ENCODE data around the gene MGAT3. TPM values are rescaled to one million over a fixed set of nuclear protein-coding genes. Genes with fewer than 3 reads are reported as not detected.

MGAT3 gene
- polyA plus RNA-seq, 1 of the 3 experiments (the other 2 are of a cell fraction): 0.16 TPM

DNA sequence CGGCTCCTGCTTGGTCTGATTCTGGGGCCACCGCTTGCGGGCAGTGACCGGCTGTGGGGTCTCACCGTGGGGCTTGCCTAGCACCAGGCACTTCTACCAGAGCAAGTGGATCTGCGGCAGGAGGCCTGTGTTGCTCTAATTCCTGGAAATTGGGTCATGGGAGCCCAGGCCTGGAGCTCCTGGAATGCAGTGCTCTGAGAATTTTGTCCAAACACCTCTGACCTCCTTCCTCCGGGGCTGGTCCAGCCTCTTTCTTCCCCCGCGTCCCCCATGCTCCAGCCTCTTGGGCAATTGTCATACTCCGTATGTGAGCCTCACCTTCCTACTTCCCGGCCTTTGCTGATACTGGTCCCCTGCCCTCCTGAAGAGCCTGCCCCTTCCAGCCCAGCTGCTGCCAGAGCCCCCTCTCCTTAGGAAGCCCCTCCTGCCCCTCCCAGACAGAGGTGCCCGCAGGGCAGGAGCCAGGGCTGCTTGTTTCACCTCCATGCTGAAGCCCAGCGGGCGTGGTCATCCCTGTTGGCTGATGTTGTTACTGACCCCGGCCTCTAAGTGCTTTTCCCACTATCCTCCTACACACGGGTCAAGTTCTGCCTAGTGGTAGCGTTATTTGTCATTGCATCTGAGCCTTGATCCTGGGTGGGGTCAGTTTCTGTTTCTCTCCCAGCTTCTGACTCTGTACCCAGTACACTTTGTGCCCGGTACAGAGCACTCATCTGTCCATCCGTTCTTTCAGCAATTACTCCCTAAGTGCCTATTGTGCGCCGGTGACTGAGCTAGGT, 9.6 kb downstream of the MGAT3 start:
- Histone ChIP-seq H3K36me3 (replicated peaks in 1 of 2; ENCODE audit: control insufficient read depth in 1 of 2, insufficient read depth in 2 of 2, low read length in 1 of 2) (no peaks in the 10 kb centered on the region), H3K27me3 (ENCODE audit: insufficient read depth) (no peaks in the 10 kb centered on the region), H3K9me2 (no peaks in the 10 kb centered on the region), H3K4me1 (ENCODE audit: control insufficient read depth in 1 of 2, insufficient read depth in 2 of 2, low read depth in 1 of 2, low read length in 1 of 2) (peaks cover 0 to 42% of the 10 kb centered on the region in 2 experiments; a peak in 1 of 4 replicates), H3K79me2 (ENCODE audit: insufficient read depth) (no peaks in the 10 kb centered on the region), H4K20me1 (ENCODE audit: insufficient read depth) (no peaks in the 10 kb centered on the region), H3K9ac (no peak overlapping the region), H3K4me3 (ENCODE audit: low read depth in 2 of 2, low read length in 1 of 2) (no peak overlapping the region), H3K9me3 (no peaks in the 10 kb centered on the region), H3K4me2 (no peak overlapping the region), H3K27ac (ENCODE audit: low read depth in 2 of 2, low read length in 1 of 2) (no peak overlapping the region), H3F3A (replicated peaks; ENCODE audit: insufficient read depth) (no peaks in the 10 kb centered on the region), H2AFZ (ENCODE audit: low read depth) (no peak overlapping the region)
- CTCF ChIA-PET: interaction anchor here (1.6 kb wide), 1 partner anchor 27 kb away, joined by 3 read pairs; no protein-coding TSS in a partner anchor
- POLR2A ChIA-PET: no interaction called here
- 84% methylated on average over 9 of the region's 21 CpGs for WGBS (ENCODE audit: low lambda C conversion rate)
- TF ChIP-seq POLR2AphosphoS5 (IDR thresholded peaks at IDR 0.05; ENCODE audit: low read depth, low read length): no peak
- TF ChIP-seq ELF1 (IDR thresholded peaks at IDR 0.05): no peak
- TF ChIP-seq RFX5 (IDR thresholded peaks at IDR 0.05; ENCODE audit: low read length): no peak
- TF ChIP-seq TCF12 (IDR thresholded peaks at IDR 0.05): no peak
- TF ChIP-seq, protein P1, sequence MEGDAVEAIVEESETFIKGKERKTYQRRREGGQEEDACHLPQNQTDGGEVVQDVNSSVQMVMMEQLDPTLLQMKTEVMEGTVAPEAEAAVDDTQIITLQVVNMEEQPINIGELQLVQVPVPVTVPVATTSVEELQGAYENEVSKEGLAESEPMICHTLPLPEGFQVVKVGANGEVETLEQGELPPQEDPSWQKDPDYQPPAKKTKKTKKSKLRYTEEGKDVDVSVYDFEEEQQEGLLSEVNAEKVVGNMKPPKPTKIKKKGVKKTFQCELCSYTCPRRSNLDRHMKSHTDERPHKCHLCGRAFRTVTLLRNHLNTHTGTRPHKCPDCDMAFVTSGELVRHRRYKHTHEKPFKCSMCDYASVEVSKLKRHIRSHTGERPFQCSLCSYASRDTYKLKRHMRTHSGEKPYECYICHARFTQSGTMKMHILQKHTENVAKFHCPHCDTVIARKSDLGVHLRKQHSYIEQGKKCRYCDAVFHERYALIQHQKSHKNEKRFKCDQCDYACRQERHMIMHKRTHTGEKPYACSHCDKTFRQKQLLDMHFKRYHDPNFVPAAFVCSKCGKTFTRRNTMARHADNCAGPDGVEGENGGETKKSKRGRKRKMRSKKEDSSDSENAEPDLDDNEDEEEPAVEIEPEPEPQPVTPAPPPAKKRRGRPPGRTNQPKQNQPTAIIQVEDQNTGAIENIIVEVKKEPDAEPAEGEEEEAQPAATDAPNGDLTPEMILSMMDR (IDR thresholded peaks at IDR 0.05): no peak
- TF ChIP-seq GATA2 (CRISPR knock-in tag; IDR thresholded peaks at IDR 0.05): no peak
- TF ChIP-seq FOXJ3 (CRISPR knock-in tag; IDR thresholded peaks at IDR 0.05): no peak
- TF ChIP-seq USF2 (IDR thresholded peaks at IDR 0.05; ENCODE audit: borderline replicate concordance, low read depth, low read length): no peak
- TF ChIP-seq, protein P2, sequence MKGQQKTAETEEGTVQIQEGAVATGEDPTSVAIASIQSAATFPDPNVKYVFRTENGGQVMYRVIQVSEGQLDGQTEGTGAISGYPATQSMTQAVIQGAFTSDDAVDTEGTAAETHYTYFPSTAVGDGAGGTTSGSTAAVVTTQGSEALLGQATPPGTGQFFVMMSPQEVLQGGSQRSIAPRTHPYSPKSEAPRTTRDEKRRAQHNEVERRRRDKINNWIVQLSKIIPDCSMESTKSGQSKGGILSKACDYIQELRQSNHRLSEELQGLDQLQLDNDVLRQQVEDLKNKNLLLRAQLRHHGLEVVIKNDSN (IDR thresholded peaks at IDR 0.05; ENCODE audit: borderline replicate concordance, low read depth): no peak
- no peak for TF ChIP-seq CHD2 (IDR thresholded peaks at IDR 0.05; ENCODE audit: low read length, partially characterized antibody)
- no peak for TF ChIP-seq RXRA (IDR thresholded peaks at IDR 0.05; ENCODE audit: borderline replicate concordance, low read depth)
- no peak for TF ChIP-seq SMC3 (IDR thresholded peaks at IDR 0.05; ENCODE audit: low read depth, low read length)
- no peak for TF ChIP-seq NRF1 (IDR thresholded peaks at IDR 0.05; ENCODE audit: low read depth, low read length)
- no peak for TF ChIP-seq JUND (IDR thresholded peaks at IDR 0.05)
- no peak for TF ChIP-seq TEAD4 (IDR thresholded peaks at IDR 0.05; ENCODE audit: borderline replicate concordance, insufficient read depth)
- no peak for TF ChIP-seq RCOR1 (IDR thresholded peaks at IDR 0.05; ENCODE audit: low read length)
- TF ChIP-seq FOXM1 (IDR thresholded peaks at IDR 0.05; ENCODE audit: low read depth): no peak
- TF ChIP-seq SIN3A (IDR thresholded peaks at IDR 0.05; ENCODE audit: borderline replicate concordance, low read depth, low read length): no peak
- no peak for TF ChIP-seq MXI1 (IDR thresholded peaks at IDR 0.05; ENCODE audit: low read depth, low read length)
- TF ChIP-seq EZH2phosphoT487 (IDR thresholded peaks at IDR 0.05; ENCODE audit: borderline replicate concordance, low read depth): no peak
- DNase-seq: no peak

All from SK-N-SH (cell line).